OCI-LY3 (cell line): Measurements from ENCODE around the gene DDX24.

ENCODE experiments used
- H2AFZ ChIP-seq: fragments of 200-600, 300-600 bp; shearing (Covaris generic); 2 replicates; pipeline ENCODE4 v1.6.0; 2014; ENCODE audit warnings: antibody characterized with exemption, low read depth, low read length
- H3K27ac ChIP-seq: fragments of 200-600, 300-600 bp; sonication (generic); 2 replicates; pipeline ENCODE4 v1.5.1; 2014; ENCODE audit warnings: mild to moderate bottlenecking, low read length, moderate library complexity, mixed read lengths
- H3K27me3 ChIP-seq: fragments of 200-600, 300-600 bp; sonication (generic); 2 replicates; pipeline ENCODE4 v1.6.1; 2014; ENCODE audit warnings: low read depth, low read length, mixed read lengths
- H3K36me3 ChIP-seq: fragments of 200-600, 300-600 bp; sonication (generic); replicated peaks from 2 replicates; pipeline ENCODE3; 2014; ENCODE audit warnings: low read depth, low read length, mixed read lengths
- H3K4me1 ChIP-seq: fragments of 300-600, 200-600 bp; sonication (generic); 2 replicates; pipeline ENCODE4 v1.6.1; 2014; ENCODE audit warnings: low read length, mixed read lengths
- H3K4me2 ChIP-seq: fragments of 200-600, 300-600 bp; sonication (generic); 2 replicates; pipeline ENCODE4 v1.6.1; 2014; ENCODE audit warnings: low read length, mixed read lengths
- H3K4me3 ChIP-seq: fragments of 300-600, 200-600 bp; sonication (generic); 2 replicates; pipeline ENCODE4 v1.5.1; 2014; ENCODE audit warnings: antibody characterized with exemption, mild to moderate bottlenecking, low read length, moderate library complexity
- H3K79me2 ChIP-seq: fragments of 300-600, 200-600 bp; shearing (Covaris generic); 2 replicates; pipeline ENCODE4 v1.6.1; 2014; ENCODE audit warnings: mild to moderate bottlenecking, low read length, mixed read lengths
- H3K9ac ChIP-seq: fragments of 300-600, 200-600 bp; shearing (Covaris generic); 2 replicates; pipeline ENCODE4 v1.6.0; 2014; ENCODE audit warnings: mild to moderate bottlenecking, low read length, moderate library complexity
- H3K9me3 ChIP-seq: fragments of 200-600, 300-600 bp; shearing (Covaris generic); 2 replicates; pipeline ENCODE4 v1.6.1; 2014; ENCODE audit warnings: low read length, mixed read lengths; ENCODE audit not compliant: insufficient read depth
- H4K20me1 ChIP-seq: fragments of 200-600, 300-600 bp; sonication (generic); 2 replicates; pipeline ENCODE4 v1.6.1; 2016; ENCODE audit warnings: low read length, mixed read lengths; ENCODE audit not compliant: insufficient read depth
- CTCF ChIP-seq: fragments of 200-600, 300-600 bp; sonication (generic); IDR thresholded peaks from 2 replicates; pipeline ENCODE4 v1.5.1; 2014; ENCODE audit warnings: antibody characterized with exemption, low read length, low read depth
- EZH2phosphoT487 ChIP-seq: fragments of 200-600 bp; shearing (Covaris generic); IDR thresholded peaks from 2 replicates; pipeline ENCODE4 v1.6.1; 2018; ENCODE audit warnings: antibody characterized with exemption, mixed run types, low read depth

The DDX24 gene

DNA sequence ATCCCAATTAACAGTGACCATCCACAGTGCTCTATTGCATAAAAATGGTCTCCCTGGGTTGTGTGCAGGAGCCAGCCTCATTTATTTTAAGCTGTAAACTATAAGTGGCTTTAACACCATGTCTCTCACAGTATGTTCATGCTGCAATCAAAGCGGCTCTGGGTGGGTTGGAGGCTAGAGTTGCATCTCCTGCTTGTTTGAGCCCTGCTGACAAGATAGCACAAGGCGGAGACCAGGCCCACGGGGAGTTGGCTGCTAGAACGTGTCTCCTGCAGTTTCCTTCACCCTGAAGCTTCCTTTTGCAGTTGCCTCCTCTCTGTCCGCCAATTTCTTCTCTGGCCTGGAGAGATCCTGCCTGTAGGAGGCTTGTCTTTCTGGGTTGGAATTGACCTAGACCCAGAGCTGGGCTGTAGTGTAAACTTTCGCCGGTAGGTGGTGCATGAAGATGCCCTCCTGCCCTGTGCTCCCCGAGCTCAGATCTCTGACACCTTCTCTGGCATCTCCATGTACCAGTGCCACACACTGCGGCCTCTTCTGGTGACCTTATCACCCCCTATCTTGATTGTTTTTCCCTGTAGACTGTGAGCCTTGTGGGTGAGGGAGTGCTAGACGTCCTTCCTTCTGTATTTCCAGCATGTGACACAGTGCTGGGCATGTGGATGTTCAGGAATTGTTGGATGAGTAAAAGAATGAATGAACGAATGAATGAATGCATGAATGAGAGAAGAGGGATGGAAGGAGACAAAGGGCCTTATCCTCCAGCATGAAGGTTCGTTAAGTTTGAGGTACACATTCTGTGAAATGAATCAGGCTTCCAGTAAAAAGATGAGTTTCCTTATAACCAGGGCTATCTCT, 44.5 kb downstream of the DDX24 start:
- Histone ChIP-seq H2AFZ (no peak overlapping the region), H3K4me1 (no peaks in the 10 kb centered on the region), H3K4me3 (no peak overlapping the region), H3K9ac (no peak overlapping the region), H3K9me3 (no peaks in the 10 kb centered on the region), H3K4me2 (no peak overlapping the region), H3K27me3 (no peaks in the 10 kb centered on the region), H3K79me2 (no peaks in the 10 kb centered on the region), H3K36me3 (no peaks in the 10 kb centered on the region), H4K20me1 (no peaks in the 10 kb centered on the region), H3K27ac (no peak overlapping the region)
- peak; percentile 81 for TF ChIP-seq CTCF
- no peak for TF ChIP-seq EZH2phosphoT487

- Histone ChIP-seq H3K9me3 (no peaks in the 10 kb centered on the region), H3K4me2 (no peak overlapping the region), H4K20me1 (no peaks in the 10 kb centered on the region), H3K36me3 (no peaks in the 10 kb centered on the region), H3K9ac (no peak overlapping the region), H3K27me3 (no peaks in the 10 kb centered on the region), H2AFZ (no peak overlapping the region), H3K4me3 (no peak overlapping the region), H3K79me2 (no peaks in the 10 kb centered on the region), H3K4me1 (no peaks in the 10 kb centered on the region), H3K27ac (no peak overlapping the region)
- TF ChIP-seq CTCF = no peak
- TF ChIP-seq EZH2phosphoT487 = no peak
These were observed 46.1 kb downstream of the DDX24 start for GRCh38 chr14:94034886-94035285.

- Histone ChIP-seq H3K4me1 (no peaks in the 10 kb centered on the region), H3K4me3 (no peak overlapping the region), H3K9ac (no peak overlapping the region), H3K27ac (no peak overlapping the region), H3K4me2 (no peak overlapping the region), H3K36me3 (no peaks in the 10 kb centered on the region), H3K27me3 (no peaks in the 10 kb centered on the region), H3K79me2 (no peaks in the 10 kb centered on the region), H3K9me3 (no peaks in the 10 kb centered on the region), H4K20me1 (no peaks in the 10 kb centered on the region), H2AFZ (no peak overlapping the region)
- TF ChIP-seq EZH2phosphoT487 (no peak), CTCF (no peak)
These were observed 49.1 kb downstream of the DDX24 start for GRCh38 chr14:94031883-94032279.

DNA sequence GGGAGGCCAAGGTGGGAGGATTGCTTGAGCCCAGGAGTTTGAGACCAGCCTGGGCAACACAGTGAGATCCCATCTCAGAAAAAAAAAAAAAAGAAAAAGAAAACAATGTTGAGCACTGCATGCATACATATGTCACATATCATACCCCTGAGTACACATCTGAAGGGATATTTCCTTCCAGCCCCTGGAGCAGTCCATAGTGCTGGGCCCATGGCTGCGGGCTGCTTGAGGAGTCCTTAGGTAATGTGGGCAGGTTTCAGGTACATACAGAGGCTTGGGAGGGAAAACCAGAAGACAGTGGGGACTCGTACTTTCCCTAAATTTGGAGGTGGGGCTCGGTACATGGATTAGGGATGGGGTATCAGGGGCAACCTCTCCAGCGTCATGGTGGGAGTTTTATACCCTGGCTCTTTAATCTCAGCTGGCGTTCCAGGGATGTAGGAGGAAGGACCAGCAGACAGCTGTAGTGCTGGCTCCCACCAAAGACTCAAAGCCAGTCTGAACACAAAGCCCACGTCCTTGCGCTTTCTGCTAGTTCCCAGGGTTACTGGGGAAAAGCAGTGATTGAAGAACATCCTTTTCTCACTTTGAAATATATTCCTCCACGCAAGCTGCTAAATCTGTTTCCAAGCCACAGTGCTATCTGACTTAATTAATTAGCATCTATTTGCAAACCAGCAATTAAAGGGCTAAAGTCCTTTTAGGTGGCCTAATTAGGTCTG, 49.7 kb downstream of the DDX24 start:
- Histone ChIP-seq H4K20me1 (no peaks in the 10 kb centered on the region), H3K27me3 (no peaks in the 10 kb centered on the region), H3K27ac (no peak overlapping the region), H3K9ac (no peak overlapping the region), H2AFZ (no peak overlapping the region), H3K36me3 (no peaks in the 10 kb centered on the region), H3K4me2 (no peak overlapping the region), H3K9me3 (no peaks in the 10 kb centered on the region), H3K79me2 (no peaks in the 10 kb centered on the region), H3K4me1 (no peaks in the 10 kb centered on the region), H3K4me3 (no peak overlapping the region)
- no peak for TF ChIP-seq CTCF
- TF ChIP-seq EZH2phosphoT487 = no peak
